Esophagus muscularis mucosa (tissue), 3 donors: ENCODE measurements around the gene PI4K2A.

Experiments
- CTCF ChIP-seq, 3 experiments: fragments of 200-600 bp in 2 of 3; fragments of 450-650 bp in 1 of 3; sonication (generic) in 2 of 3; IDR thresholded peaks; one replicate each; pipeline ENCODE4 v1.5.1; 2017 to 2019; ENCODE audit warnings: antibody characterized with exemption in 3 of 3, mild to moderate bottlenecking in 2 of 3, moderate library complexity in 1 of 3
- POLR2A ChIP-seq: fragments of 450-650 bp; IDR thresholded peaks from one replicate; pipeline ENCODE4 v1.6.1; 2017; ENCODE audit warnings: antibody characterized with exemption, moderate library complexity, mild to moderate bottlenecking, low read depth

GRCh38 chr10:97593421-97593820, 47.0 kb upstream of the PI4K2A start:
- no peak for TF ChIP-seq CTCF (IDR thresholded peaks at IDR 0.05)
- TF ChIP-seq POLR2A: no peak
